IMR-90 (cell line): ENCODE measurements around the gene ADAM15. TPM values are rescaled to one million over a fixed set of nuclear protein-coding genes. Genes with fewer than 3 reads are reported as not detected.

Experiments
- ATAC-seq: fragments of 200-7000 bp; cut with Tn5 transposase; 2 replicates; pipeline ENCODE4 v1.9.1; 2020; ENCODE audit warnings: low read depth, mild to moderate bottlenecking, moderate library complexity
- BruUV-seq: library from RNA; stranded (reverse); fragments of 400-500 nt; replicated peaks from 2 replicates; lab custom pipeline; 2021; lab: Mats Ljungman, UMichigan
- CTCF ChIA-PET: fragments of 300-600 bp; formaldehyde crosslinking; extraction: SDS; loops from one replicate; lab custom pipeline; 2021; ENCODE audit warnings: antibody characterized with exemption; lab: Yijun Ruan, JAX
- POLR2A ChIA-PET: fragments of 300-600 bp; sonication (Branson Sonifier 250); formaldehyde crosslinking; loops from one replicate; lab custom pipeline; 2022; ENCODE audit warnings: antibody characterized with exemption; ENCODE audit not compliant: unreplicated experiment; lab: Charles Lee
- DNase-seq: peaks from one replicate; pipeline ENCODE4 v3.0.0; 2013
- H2AFZ ChIP-seq: replicated peaks from 2 replicates; pipeline ENCODE3; 2013; ENCODE audit warnings: low read length, mild to moderate bottlenecking; ENCODE audit not compliant: poor library complexity
- H2AK5ac ChIP-seq: 2 replicates; pipeline ENCODE4 v1.6.1; 2013; ENCODE audit warnings: low read depth, low read length, inconsistent platforms
- H2AK9ac ChIP-seq: replicated peaks from 2 replicates; pipeline ENCODE3; 2013; ENCODE audit warnings: mild to moderate bottlenecking, low read depth, low read length, moderate library complexity; ENCODE audit not compliant: poor library complexity
- H2BK120ac ChIP-seq: 2 replicates; pipeline ENCODE4 v1.6.1; 2013; ENCODE audit warnings: low read depth, low read length, inconsistent platforms
- H2BK15ac ChIP-seq: 3 replicates; pipeline ENCODE4 v1.6.1; 2013; ENCODE audit warnings: low read depth, low read length, inconsistent platforms
- H2BK20ac ChIP-seq: 2 replicates; pipeline ENCODE4 v1.6.1; 2013; ENCODE audit warnings: low read depth, mild to moderate bottlenecking, inconsistent platforms, low read length, moderate library complexity
- H2BK5ac ChIP-seq: 2 replicates; pipeline ENCODE4 v1.6.1; 2013; ENCODE audit warnings: mild to moderate bottlenecking, low read depth, low read length, inconsistent platforms; ENCODE audit not compliant: poor library complexity, severe bottlenecking
- H3K14ac ChIP-seq: replicated peaks from 2 replicates; pipeline ENCODE4 v1.6.1; 2013; ENCODE audit warnings: low read depth, low read length, inconsistent platforms
- H3K18ac ChIP-seq: 2 replicates; pipeline ENCODE4 v1.6.1; 2013; ENCODE audit warnings: low read depth, low read length, control low read depth
- H3K23ac ChIP-seq: 2 replicates; pipeline ENCODE4 v1.6.1; 2013; ENCODE audit warnings: low read depth, low read length, inconsistent platforms
- H3K27ac ChIP-seq: 2 replicates; pipeline ENCODE4 v1.5.1; 2013; ENCODE audit warnings: mild to moderate bottlenecking, control low read depth, low read length; ENCODE audit not compliant: insufficient read depth
- H3K27me3 ChIP-seq: 2 replicates; pipeline ENCODE4 v1.6.1; 2013; ENCODE audit warnings: low read length; ENCODE audit not compliant: control insufficient read depth, insufficient read depth
- H3K36me3 ChIP-seq: 2 replicates; pipeline ENCODE4 v1.6.1; 2013; ENCODE audit warnings: low read length, mixed read lengths; ENCODE audit not compliant: control insufficient read depth, insufficient read depth
- H3K4ac ChIP-seq: 2 replicates; pipeline ENCODE4 v1.6.1; 2013; ENCODE audit warnings: low read depth, low read length, inconsistent platforms
- H3K4me1 ChIP-seq: 2 replicates; pipeline ENCODE4 v1.6.1; 2013; ENCODE audit warnings: low read length, mixed read lengths; ENCODE audit not compliant: control insufficient read depth, insufficient read depth
- H3K4me2 ChIP-seq: 2 replicates; pipeline ENCODE4 v1.6.1; 2013; ENCODE audit warnings: low read depth, mild to moderate bottlenecking, control low read depth, low read length, moderate library complexity
- H3K4me3 ChIP-seq: 2 replicates; pipeline ENCODE4 v1.5.1; 2013; ENCODE audit warnings: low read depth, mild to moderate bottlenecking, control low read depth, low read length, moderate library complexity; ENCODE audit not compliant: insufficient read depth
- H3K56ac ChIP-seq: 2 replicates; pipeline ENCODE4 v1.6.1; 2013; ENCODE audit warnings: low read length, inconsistent platforms; ENCODE audit not compliant: insufficient read depth; ENCODE audit errors: extremely low read depth
- H3K79me1 ChIP-seq, 2 experiments: 2 replicates each; pipeline ENCODE4 v1.6.1; 2013; ENCODE audit warnings: low read length in 2 of 2, inconsistent platforms in 1 of 2, low read depth in 1 of 2
- H3K9ac ChIP-seq: 2 replicates; pipeline ENCODE4 v1.6.1; 2013; ENCODE audit warnings: low read depth, low read length, control low read depth
- H3K9me1 ChIP-seq: 2 replicates; pipeline ENCODE4 v1.6.1; 2013; ENCODE audit warnings: low read length, inconsistent platforms; ENCODE audit not compliant: insufficient read depth
- H3K9me3 ChIP-seq: 2 replicates; pipeline ENCODE4 v1.6.1; 2013; ENCODE audit warnings: low read length; ENCODE audit not compliant: control insufficient read depth, insufficient read depth
- H4K20me1 ChIP-seq: 2 replicates; pipeline ENCODE4 v1.6.1; 2013; ENCODE audit warnings: low read length, inconsistent platforms; ENCODE audit not compliant: insufficient read depth
- H4K5ac ChIP-seq: 2 replicates; pipeline ENCODE4 v1.6.1; 2013; ENCODE audit warnings: mild to moderate bottlenecking, low read depth, low read length, control low read depth
- H4K8ac ChIP-seq, 2 experiments: 2 replicates each; pipeline ENCODE4 v1.6.1; 2013; ENCODE audit warnings: low read depth in 2 of 2, low read length in 2 of 2, control low read depth in 1 of 2, inconsistent platforms in 1 of 2
- H4K91ac ChIP-seq: 2 replicates; pipeline ENCODE4 v1.6.1; 2013; ENCODE audit warnings: low read depth, low read length, inconsistent platforms; ENCODE audit not compliant: insufficient read depth
- BHLHE40 ChIP-seq: fragments of 150-350 bp; IDR thresholded peaks from 2 replicates; pipeline ENCODE4 v1.6.1; 2016; ENCODE audit warnings: mild to moderate bottlenecking, low read depth, low read length
- CEBPB ChIP-seq: IDR thresholded peaks from 2 replicates; pipeline ENCODE4 v1.6.1; 2012; ENCODE audit warnings: low read depth, low read length, improper control_type of control experiment
- CHD1 ChIP-seq: IDR thresholded peaks from 2 replicates; pipeline ENCODE4 v1.6.1; 2012; ENCODE audit warnings: low read depth, low read length, improper control_type of control experiment
- ELK1 ChIP-seq: fragments of 150-350 bp; IDR thresholded peaks from 2 replicates; pipeline ENCODE4 v1.6.1; 2016; ENCODE audit warnings: low read depth, mild to moderate bottlenecking, low read length, moderate library complexity, borderline replicate concordance
- FOS ChIP-seq: fragments of 150-350 bp; IDR thresholded peaks from 2 replicates; pipeline ENCODE4 v1.6.1; 2016; ENCODE audit warnings: low read depth, low read length
- MAFK ChIP-seq: IDR thresholded peaks from 2 replicates; pipeline ENCODE4 v1.6.1; 2012; ENCODE audit warnings: low read depth, low read length, improper control_type of control experiment
- MAZ ChIP-seq: IDR thresholded peaks from 2 replicates; pipeline ENCODE4 v1.6.1; 2012; ENCODE audit warnings: low read depth, mild to moderate bottlenecking, low read length, improper control_type of control experiment, moderate library complexity, borderline replicate concordance
- MXI1 ChIP-seq: IDR thresholded peaks from 2 replicates; pipeline ENCODE4 v1.6.1; 2012; ENCODE audit warnings: low read depth, mild to moderate bottlenecking, low read length, moderate library complexity, borderline replicate concordance
- NFE2L2 ChIP-seq: fragments of 150-350 bp; IDR thresholded peaks from 2 replicates; pipeline ENCODE4 v1.6.1; 2016; ENCODE audit warnings: low read depth, mild to moderate bottlenecking, low read length
- POLR2A ChIP-seq: IDR thresholded peaks from 2 replicates; pipeline ENCODE4 v1.6.1; 2012; ENCODE audit warnings: mild to moderate bottlenecking, low read depth, low read length
- RAD21 ChIP-seq: IDR thresholded peaks from 2 replicates; pipeline ENCODE4 v1.6.1; 2012; ENCODE audit warnings: low read length, improper control_type of control experiment
- RCOR1 ChIP-seq: IDR thresholded peaks from 2 replicates; pipeline ENCODE4 v1.6.1; 2012; ENCODE audit warnings: mild to moderate bottlenecking, low read length, improper control_type of control experiment; ENCODE audit not compliant: insufficient replicate concordance
- RFX5 ChIP-seq: IDR thresholded peaks from 2 replicates; pipeline ENCODE4 v1.8.0; 2012; ENCODE audit warnings: low read depth, mild to moderate bottlenecking, low read length, moderate library complexity
- SMC3 ChIP-seq: fragments of 150-350 bp; IDR thresholded peaks from 2 replicates; pipeline ENCODE4 v1.6.1; 2016; ENCODE audit warnings: low read depth, mild to moderate bottlenecking, antibody characterized with exemption, low read length, moderate library complexity
- USF2 ChIP-seq: fragments of 150-350 bp; IDR thresholded peaks from 2 replicates; pipeline ENCODE4 v1.6.1; 2017; ENCODE audit warnings: mild to moderate bottlenecking, antibody characterized with exemption, low read length, low read depth
- WGBS, 2 experiments: methylation state at CpG; one replicate each; pipeline versions ENCODE4 v1.1.5 to v1.1.7; 2013; ENCODE audit warnings: missing lambda C conversion rate in 2 of 2; ENCODE audit not compliant: insufficient read length in 1 of 2; ENCODE audit errors: extremely low coverage in 2 of 2; 5-methylcytosine and 5-hydroxymethylcytosine counted together
- dilution Hi-C: fragments of 300-500 bp; cut with HindIII; formaldehyde crosslinking; loops from one replicate; pipeline ENCODE4 v1.14.3; 2018; ENCODE audit warnings: low sequenced_read_pairs; ENCODE audit not compliant: unreplicated experiment
- in situ Hi-C: fragments of 300-500 bp; cut with MboI; formaldehyde crosslinking; loops from 3 replicates; pipeline ENCODE4 v1.14.3; 2019; ENCODE audit warnings: low sequenced_read_pairs, inconsistent platforms, mixed read lengths
- intact Hi-C: fragments of 100-400 bp; cut with micrococcal nuclease; formaldehyde crosslinking; loops from 2 replicates; pipeline ENCODE4 v1.10.0; 2022
- polyA plus RNA-seq, 3 experiments: library from polyadenylated mRNA; depleted of rRNA; stranded (reverse); fragments of >200 nt; gene quantifications; 2 replicates each; pipeline ENCODE4 v1.2.3, GENCODE V29; 2012; ENCODE audit warnings: low replicate concordance in 1 of 3
- total RNA-seq: library from RNA; depleted of rRNA; stranded (reverse); fragments of >200 nt; gene quantifications from 2 replicates; pipeline ENCODE4 v1.2.3, GENCODE V29; 2012
- TF ChIP-seq, protein P1 (sequence below): conservative IDR thresholded peaks from 2 replicates; pipeline ENCODE4 v1.5.1; 2012; ENCODE audit warnings: mild to moderate bottlenecking, low read depth, low read length, improper control_type of control experiment

Gene ADAM15
- total and polyA plus RNA-seq, 2 of the 4 experiments (the other 2 are of a cell fraction): 25.6 to 52.4 TPM

DNA sequence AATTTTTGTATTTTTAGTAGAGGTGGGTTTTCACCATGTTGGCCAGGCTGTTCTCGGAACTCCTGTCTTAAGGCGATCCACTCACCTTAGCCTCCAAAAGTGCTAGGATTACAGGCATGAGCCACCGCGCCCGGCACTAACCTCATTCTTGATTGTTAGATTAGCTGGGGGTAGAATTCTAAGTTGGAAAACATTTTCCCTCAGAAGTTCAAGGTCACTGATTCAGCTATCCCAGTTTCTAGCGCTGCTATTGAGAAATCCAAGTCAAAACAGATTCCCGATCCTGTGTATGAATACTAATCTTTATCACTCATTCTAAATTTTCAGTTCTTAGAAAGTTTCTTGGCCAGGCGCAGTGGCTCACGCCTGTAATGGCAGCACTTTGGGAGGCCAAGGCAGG, 52.2 kb downstream of the ADAM15 start:
- ChIA-PET POLR2A (interaction anchor here (0.6 kb wide), 1 partner anchor 59 kb away, joined by 8 read pairs; no protein-coding TSS in a partner anchor), CTCF (no interaction called here)
- no peak overlapping the region for H2AK5ac ChIP-seq
- H2BK15ac ChIP-seq: no peak overlapping the region
- no peak overlapping the region for H2AFZ ChIP-seq
- no peak overlapping the region for H2BK20ac ChIP-seq
- dilution Hi-C loops: no loop called here
- no peak overlapping the region for H3K56ac ChIP-seq
- 0% methylated on average over 1 of the region's 9 CpGs; no CpG with 5 or more reads in 1 of the 2 experiments for WGBS, 2 experiments
- H3K14ac ChIP-seq: no peak overlapping the region
- no peak overlapping the region for H2BK5ac ChIP-seq
- in situ Hi-C loops: no loop called here
- H3K9me3 ChIP-seq: no peaks in the 10 kb centered on the region
- H3K4me3 ChIP-seq: no peak overlapping the region
- H3K4me1 ChIP-seq: no peaks in the 10 kb centered on the region
- H3K9me1 ChIP-seq: no peaks in the 10 kb centered on the region
- no peak overlapping the region for H2AK9ac ChIP-seq
- BruUV-seq: no TSS peak
- no peaks in the 10 kb centered on the region for H3K79me1 ChIP-seq
- intact Hi-C loops: no loop called here
- no peak for TF ChIP-seq NFE2L2
- no peak for TF ChIP-seq MAZ
- no peak for TF ChIP-seq RAD21
- no peak for TF ChIP-seq BHLHE40
- no peak for TF ChIP-seq MAFK
- TF ChIP-seq CHD1: no peak
- TF ChIP-seq, protein P1, sequence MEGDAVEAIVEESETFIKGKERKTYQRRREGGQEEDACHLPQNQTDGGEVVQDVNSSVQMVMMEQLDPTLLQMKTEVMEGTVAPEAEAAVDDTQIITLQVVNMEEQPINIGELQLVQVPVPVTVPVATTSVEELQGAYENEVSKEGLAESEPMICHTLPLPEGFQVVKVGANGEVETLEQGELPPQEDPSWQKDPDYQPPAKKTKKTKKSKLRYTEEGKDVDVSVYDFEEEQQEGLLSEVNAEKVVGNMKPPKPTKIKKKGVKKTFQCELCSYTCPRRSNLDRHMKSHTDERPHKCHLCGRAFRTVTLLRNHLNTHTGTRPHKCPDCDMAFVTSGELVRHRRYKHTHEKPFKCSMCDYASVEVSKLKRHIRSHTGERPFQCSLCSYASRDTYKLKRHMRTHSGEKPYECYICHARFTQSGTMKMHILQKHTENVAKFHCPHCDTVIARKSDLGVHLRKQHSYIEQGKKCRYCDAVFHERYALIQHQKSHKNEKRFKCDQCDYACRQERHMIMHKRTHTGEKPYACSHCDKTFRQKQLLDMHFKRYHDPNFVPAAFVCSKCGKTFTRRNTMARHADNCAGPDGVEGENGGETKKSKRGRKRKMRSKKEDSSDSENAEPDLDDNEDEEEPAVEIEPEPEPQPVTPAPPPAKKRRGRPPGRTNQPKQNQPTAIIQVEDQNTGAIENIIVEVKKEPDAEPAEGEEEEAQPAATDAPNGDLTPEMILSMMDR: no peak
- no peak for TF ChIP-seq SMC3
- no peak for TF ChIP-seq FOS
- no peak for TF ChIP-seq MXI1
- no peak for TF ChIP-seq USF2
- no peak for TF ChIP-seq RCOR1
- no peak for TF ChIP-seq POLR2A
- no peak for TF ChIP-seq ELK1
- no peak for TF ChIP-seq CEBPB
- no peak for TF ChIP-seq RFX5
- H3K27me3 ChIP-seq: peaks cover 39% of the 10 kb centered on the region
- H3K36me3 ChIP-seq: no peaks in the 10 kb centered on the region
- no peak overlapping the region for H3K27ac ChIP-seq
- ATAC-seq: no peak
- no peak overlapping the region for H4K5ac ChIP-seq
- H3K4ac ChIP-seq: no peak overlapping the region
- H4K91ac ChIP-seq: no peak overlapping the region
- no peak overlapping the region for H4K8ac ChIP-seq
- H3K18ac ChIP-seq: no peak overlapping the region
- no peak overlapping the region for H3K9ac ChIP-seq
- H2BK120ac ChIP-seq: no peak overlapping the region
- no peak overlapping the region for H3K23ac ChIP-seq
- no peak overlapping the region for H3K4me2 ChIP-seq
- no peak for DNase-seq
- H4K20me1 ChIP-seq: no peaks in the 10 kb centered on the region
